HG03520 (cell line): Measurements from ENCODE around the gene ICAM5.
"Not testable (repeated sequence)": the region's sequence is repeated elsewhere in the genome, so short reads cannot be mapped to it uniquely, and the experiment has no call there.

Source experiments
- ATAC-seq: cut with Tn5 transposase; IDR thresholded peaks from one replicate; pipeline ENCODE4 v1.9.1; 2021; ENCODE audit warnings: mild to moderate bottlenecking, moderate library complexity; ENCODE audit not compliant: unreplicated experiment

ICAM5 gene

DNA sequence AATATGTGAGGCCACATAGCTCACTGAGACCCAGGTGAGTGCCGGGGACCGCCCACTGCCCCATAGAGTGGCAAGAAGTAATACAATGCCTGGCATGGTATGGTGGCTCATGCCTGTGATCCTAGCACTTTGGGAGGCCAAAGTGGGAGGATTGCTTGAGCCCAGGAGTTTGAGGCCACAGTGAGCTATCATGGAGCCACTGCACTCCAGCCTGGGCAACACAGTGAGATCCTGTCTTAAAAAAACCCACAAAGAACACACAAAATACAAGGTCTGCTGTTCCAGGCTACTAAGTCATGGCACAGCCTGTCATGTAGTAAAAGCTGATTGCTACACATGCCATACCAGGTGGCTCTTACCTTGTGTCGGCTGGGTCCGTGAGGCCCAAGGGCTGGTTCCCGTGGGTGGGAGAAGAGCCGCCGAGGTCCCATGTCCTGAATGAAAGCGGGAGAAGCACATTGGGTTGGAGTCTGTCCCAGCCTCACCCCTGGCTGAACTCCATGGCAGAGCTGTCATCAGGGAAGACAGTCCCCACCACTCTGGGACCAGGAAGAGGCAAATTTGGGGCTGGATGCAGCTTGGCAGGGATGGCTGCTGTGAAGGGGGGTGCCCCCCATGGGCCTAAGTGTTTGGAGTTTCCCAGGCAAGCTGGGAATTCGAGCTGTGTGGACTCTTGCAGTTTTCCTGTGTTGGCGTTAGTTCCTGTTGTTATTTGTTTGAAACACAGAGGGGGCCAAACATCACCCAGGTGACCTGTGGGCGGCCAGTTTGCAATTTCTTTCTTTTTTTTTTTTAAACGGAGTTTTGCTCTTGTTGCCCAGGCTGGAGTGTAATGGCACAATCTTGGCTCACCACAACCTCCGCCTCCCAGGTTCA is 29.3 kb downstream of the ICAM5 start:
- ATAC-seq: no peak

GRCh38 chr19:10320602-10321416 is 31.1 kb downstream of the ICAM5 start:
- no peak for ATAC-seq

- no peak for ATAC-seq
Observed at GRCh38 chr19:10321417-10321797, 31.7 kb downstream of the ICAM5 start.

DNA sequence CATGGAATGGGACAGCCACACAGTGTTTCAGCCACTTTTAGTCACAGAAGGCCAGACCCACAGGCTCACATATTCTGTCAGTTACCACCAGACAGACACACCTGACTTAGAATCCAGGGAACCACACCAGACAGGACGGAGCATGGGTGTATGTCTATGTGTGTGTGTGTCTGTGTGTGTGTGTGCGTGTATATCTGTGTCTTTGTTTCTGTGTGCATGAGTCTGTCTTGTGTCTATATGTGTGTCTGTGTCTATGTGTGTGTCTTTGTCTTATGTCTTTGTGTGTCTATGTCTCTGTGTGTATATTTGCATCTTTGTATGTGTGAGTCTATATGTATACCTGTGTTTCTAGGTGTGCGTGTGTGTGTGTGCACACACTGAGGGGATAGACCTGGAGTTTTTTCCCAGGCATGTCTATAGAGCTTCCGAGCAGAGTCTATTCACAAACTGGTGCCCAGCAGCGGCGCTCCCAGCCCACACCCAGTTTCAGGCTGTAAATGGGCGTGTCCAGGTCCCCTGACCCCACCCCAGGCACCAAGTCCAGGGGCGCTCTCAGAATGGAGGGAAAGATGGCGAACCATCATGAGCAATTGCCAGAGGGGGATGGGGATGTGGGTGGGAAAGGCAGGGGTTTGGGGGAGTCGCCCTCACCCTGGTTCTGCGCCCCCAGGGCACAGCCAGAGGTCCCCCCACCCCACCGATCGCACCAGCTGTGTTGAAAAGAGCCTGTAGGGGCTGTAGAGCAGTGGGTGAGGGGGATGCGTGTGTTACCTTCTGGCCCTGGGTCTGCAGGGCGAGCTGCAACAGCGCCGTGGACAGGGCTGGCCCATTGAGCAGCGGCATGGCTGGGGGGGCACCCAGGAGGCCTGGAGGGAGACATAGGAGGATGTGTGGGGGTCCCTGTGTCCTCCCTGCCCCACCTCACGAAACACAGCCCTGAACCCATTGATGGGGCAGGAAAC is 32.4 kb downstream of the ICAM5 start:
- ATAC-seq: no peak

DNA sequence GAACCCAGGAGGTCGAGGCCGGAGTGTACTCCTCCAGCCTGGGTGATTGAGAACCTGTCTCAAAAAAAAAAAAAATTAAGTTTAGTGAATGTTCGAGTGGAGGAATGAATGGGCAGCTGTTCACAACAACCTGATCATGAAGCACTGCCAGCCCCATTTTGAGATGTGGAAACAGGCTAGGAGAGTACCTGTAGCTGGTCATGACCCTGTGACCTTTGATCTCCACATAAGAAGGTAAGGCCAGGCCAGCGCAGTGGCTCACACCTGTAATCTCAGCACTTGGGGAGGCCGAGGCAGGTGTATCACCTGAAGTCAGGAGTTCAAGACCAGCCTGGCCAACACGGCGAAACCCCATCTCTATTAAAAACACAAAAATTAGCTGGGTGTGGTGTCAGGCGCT is 36.0 kb downstream of the ICAM5 start:
- ATAC-seq: no peak

DNA sequence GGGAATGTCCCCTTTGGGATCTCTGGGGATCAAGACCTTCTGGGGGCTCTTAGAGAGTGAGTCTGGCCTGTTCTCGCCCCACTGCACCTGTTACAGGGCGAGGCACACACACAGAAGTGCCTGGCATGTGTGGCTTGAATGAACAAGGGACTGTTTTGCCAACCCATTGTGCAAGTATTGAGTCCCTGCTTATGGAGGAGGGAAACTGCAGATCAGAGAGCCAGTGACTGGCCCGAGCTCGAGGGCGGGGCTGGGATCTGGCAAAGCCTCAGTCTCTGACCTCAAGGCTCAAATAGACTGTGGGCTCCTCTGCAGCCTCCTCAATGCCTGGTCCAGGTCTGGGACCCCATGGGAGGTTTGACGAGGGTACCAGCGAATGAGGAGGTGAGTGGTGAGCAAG is 38.0 kb downstream of the ICAM5 start:
- no peak for ATAC-seq

DNA sequence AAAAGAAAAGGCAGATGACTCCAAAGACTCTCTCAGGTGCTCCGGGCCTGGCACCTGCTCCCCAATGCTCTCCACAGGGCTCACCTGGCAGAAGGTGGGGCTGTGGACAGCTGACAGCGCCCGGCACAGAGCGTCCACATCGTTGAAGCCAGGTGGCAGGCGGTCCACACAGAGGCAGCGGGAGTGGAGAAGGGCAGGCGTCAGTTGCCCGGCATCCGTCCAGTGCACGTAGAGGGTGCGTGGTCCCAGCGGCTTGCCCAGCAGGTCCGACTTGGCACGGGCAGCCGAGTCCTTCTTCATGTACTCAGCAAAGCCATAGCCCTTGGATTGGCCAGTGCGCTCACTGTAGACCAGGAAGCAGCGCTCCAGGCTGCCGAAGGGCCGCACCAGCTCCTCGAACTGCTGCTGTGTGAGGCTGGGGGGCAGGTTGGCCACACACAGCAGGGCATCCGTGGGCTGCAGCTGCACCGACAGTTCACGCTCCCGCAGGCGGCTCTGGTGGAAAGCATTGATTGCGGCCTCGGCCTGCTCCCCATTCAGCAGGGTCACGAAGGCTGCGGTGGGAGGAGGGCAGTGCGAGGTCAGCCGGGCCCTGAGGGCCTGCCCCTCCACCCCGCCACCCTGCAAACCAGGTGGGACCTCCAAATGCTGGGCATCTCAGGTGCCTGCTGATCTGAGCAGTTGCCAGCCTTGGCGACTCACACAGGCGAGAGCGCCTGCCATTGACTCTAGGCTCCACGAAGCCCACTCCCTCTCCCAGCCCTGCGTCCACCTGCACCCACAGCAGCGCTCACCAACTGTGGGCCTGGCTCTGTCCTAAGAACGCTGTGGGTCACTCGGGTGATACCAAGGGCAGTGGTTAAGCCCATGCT is 39.0 kb downstream of the ICAM5 start:
- ATAC-seq: no peak

DNA sequence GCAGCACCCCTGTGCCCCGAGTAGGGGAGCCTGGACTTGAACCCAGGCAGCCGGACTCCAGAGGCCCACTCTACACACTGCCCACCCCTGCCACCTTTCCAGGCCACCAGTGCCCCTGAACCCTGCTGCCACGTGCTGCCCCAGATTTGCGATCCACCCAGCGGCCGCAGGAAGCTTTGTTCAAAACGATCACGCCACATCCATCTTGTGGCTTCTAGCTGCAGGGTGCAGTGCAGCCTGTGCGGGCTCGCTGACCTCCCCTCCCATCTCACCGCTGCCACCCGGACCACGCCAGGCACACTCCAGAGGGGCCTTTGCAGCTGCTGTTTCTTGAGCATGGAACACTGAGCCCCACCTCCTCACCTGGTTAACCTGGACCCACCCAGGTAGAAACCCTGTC is 39.8 kb downstream of the ICAM5 start:
- no peak for ATAC-seq

DNA sequence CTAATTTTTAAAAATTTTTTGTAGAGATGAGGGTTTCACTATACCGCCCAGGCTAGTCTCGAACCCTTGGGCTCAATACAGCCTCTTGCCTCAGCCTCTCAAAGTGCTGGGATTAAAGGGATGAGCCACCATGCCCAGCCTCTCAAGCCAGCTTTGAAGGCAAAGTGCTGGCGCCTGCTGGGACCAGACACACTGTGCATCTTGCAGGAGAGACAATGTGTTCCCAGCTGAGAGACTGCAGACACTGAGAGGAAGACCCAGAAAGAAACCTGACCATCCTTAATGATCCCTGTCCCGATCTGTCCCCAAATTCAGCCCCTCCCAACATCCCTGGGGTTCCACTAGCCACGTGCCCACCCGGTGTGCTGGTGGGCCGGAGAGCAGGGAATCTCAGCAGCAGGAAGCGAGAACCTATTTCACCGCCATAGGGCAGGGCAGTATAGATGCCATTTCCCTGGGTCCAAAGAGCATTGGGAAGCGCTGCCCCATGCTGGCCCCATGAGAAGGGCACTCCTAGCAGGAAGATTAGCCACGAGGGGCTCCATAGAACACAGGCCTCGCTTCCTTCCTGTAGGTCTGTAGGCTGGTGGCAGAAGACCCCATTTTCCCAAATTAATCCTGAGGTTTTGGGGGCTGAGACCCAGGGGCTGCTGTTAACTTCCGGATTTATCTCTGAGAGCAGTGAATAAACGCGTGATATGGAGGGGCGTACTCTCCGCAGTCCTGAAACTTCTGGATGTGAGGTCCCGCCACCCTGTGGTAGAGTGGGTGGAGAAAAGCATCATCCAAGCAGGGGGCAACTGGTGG is 42.6 kb downstream of the ICAM5 start:
- ATAC-seq: no peak

DNA sequence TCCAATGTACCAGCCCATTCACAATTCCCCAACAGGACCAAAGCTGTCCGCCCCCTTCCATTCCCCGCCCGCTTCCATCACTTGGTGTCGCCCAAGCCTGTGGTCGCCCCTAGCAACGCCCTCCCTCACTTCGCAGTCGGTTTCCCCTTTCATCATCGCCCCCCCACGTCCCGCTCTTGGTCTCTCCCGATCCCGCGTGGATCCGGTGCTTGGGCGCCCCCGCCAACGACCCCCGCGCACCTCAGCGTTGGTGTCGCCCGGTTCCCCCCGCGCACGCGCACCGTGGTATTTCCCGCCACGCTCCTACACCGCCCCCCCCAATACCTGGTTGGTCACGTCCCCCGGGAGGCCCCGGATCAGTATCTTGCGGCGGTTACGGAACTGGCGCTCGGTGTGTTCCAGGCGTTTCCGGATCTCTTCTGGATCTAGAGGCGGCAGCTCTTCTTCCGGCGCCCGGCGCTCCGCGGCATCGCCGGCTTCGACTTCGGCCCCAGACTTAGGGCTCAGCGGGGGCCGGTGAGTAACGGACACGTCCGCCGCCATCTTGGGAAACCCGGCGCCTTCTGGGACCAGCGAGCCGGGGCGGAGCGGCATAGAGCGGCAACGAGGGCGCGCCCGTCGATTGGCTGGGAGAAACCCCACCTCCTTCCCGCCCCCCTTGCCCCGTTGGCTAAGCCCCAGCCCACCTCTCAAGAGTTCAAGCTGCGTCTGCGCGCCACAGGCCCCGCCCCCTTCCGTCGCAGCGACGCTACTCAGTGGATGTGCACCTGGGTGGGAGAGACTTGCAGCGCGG is 43.4 kb downstream of the ICAM5 start, which contains the start of gene RAVER1:
Gene RAVER1 (minus strand): TSS at position 565 of the 793 bp plus-strand sequence. CDS start 22 bp downstream, at position 543.
- ATAC-seq: peak; percentile 68

DNA sequence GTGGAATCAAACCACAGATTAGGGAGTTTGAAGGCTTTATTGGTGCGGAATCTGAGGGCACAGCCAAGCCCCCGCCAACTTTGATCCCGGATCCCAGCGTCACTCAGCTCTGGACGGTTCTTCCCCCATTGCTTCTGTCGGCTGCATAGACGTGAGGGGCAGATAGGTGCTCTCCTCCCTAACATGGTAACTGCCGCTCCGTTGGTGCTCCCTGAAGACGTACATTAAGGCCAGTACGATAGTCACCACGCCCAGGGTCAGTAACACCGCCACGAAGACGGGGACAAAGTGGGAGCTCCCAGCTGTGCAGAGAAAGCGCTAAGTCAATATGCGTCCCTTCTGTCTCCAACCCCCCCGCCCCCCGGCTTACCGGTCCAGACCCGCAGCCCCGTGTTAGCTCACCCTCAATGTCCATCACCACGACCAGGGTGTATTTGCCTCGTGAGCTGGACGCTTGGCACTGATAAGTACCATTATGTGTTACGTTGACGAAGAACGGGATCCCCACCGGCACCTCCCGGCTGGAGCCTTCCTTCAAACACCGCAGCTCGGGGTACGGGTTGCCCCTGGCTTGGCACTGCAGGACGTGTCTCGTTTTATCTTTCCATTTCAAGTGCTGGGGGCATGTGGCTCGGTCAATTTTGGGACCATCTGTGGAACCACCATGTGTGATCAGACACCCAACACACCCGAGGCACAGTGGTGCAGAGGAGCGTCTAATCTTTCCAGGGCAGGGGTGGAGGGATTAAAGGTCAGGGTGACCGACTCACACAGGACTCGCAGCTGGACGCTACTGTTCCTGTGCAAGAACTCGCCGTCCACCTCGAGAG is 44.2 kb downstream of the ICAM5 start:
- no peak for ATAC-seq

GRCh38 chr19:10334588-10335351 is 45.0 kb downstream of the ICAM5 start:
- no peak for ATAC-seq

DNA sequence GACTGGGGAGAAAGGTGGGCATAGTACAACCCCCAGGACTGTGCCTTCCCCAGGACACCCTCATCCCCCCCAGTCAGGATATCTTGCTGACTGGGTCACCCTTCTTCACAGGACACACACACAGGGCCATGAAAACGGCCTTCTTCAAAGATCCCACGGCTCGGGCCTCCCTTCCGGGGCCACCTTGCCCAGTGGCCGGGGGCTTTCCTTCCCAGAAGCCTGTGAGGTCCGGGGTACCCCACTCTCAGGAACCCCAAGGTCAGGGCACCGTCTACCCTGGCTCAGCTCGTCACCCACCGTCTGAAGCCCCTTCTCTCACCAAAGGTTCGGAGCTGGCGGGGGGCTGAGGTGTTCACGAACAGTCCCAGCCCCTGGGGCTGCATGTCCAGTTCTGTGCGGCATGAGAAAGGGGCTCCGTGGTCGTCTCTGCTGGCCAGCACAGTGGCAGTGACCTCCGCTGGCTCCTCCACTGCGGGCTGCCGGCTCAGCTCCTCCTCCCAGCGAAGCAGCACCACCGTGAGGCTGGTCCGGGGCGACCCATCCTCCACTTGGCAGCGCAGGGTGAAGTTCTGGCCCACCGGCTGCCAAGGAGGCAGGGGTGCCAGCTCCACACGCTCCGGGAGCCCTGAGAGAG is 45.7 kb downstream of the ICAM5 start:
- ATAC-seq: no peak

DNA sequence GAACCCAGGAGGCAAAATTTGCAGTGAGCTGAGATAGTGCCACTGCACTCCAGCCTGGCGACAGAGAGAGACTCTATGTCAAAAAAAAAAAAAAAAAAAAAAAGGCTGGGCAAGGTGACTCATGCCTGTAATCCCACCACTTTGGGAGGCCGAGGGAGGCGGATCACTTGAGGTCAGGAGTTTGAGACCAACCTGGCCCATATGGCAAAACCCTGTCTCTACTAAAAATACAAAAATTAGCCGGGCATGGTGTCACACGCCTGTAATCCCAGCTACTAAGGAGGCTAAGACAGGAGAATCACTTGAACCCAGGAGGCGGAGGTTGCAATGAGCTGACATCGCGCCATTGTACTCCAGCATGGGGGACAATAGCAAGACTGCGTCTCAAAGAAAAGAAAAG is 47.0 kb downstream of the ICAM5 start:
- not testable (repeated sequence) for ATAC-seq

DNA sequence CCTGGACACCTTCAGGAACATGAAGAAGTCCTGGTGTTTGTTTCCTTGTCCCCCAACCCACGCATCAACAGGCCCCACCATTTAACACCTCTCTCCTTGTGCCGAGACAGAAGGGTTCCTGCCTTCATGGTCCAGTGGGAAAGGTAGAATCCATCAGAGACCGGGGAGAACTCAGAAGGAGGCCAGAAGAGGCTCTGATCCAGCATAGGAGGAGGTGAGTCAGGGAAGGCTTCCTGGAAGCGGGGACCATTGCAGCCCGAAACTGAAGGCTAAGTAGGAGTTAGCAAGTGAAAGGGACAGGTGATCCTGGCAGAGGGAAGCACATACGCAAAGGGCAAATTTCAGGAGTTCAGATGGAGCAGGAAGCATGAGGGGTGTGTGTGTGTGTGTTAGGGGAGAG is 49.2 kb downstream of the ICAM5 start:
- ATAC-seq: no peak

DNA sequence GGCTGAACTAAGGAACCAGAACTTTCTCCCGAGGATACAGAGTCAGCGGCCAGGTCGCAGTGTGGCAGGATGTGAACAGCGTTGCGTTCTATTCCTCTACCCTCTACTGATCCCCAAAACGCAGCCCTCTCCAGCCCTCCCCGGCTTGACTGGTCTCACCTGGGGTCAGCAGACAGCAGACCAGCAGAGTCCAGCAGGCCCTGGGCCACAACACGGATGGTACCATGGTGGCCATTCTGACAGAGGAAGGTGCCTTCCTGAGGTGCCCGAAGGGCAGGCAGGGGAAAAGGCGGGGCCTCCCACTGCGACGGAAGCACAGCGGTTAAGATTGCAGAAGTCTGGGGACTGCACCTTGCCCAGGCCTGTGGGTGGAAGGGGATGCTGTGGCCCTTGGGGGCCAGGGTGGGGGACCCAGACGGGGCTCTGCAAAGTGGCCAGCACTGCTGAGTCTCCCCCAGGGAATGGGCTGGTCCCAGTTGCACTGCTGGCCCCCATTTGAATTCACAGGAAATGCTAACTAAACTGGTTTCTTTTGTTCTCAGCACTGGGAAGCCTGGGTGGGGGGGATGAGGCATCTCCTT is 49.7 kb downstream of the ICAM5 start, which contains the start of gene ICAM3:
Gene ICAM3 (minus strand): TSS at position 245 of the 581 bp plus-strand sequence. CDS start 10 bp downstream, at position 235.
- ATAC-seq: no peak
